Midbrain (tissue), 1 donor: ENCODE data around the gene GPHA2.
"Not testable (repeated sequence)": the region's sequence is repeated elsewhere in the genome, so short reads cannot be mapped to it uniquely, and the experiment has no call there.

Experiments
- DNase-seq: peaks from one replicate; lab custom pipeline; 2025; lab: John Stamatoyannopoulos, UW

GPHA2 gene, protein sequence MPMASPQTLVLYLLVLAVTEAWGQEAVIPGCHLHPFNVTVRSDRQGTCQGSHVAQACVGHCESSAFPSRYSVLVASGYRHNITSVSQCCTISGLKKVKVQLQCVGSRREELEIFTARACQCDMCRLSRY

DNA sequence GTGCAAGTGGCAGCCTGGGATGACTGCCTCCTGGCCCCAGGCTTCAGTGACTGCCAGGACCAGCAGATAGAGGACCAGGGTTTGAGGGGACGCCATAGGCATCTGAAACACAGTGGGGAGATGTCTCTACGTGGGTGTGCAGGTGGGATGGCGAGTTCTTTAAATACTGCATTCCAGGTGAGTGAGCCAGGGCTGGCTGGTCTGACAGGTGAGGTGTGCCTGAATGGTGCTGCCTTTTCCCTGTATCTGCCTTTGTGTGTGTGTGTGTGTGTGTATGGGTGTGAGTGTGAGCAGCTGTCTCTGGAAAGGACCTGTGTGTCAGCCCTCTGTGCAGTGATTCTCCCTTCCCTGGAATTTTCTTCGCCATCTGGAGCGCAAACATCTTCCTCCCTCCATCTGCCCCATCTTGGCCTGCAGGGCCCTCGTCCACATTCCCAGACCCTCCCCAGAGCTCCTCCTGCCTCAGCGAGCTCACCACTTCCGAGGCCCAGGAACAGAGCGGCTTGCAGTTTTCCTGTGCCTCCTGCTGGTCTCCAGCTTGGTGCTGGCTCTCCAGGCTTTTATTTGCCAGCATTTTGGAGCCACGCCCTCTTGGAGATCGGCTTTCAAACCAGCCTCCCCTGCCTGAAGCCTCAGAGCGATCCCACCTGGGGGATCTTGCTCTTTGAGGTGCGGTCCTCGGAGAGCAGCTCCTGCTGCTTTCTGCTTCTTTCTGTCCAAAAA lies at the start of gene GPHA2:
GPHA2 (minus strand) TSS at position 535 of the 723 bp plus-strand sequence; CDS start at position 102, 433 bp downstream.
- DNase-seq: no peak

DNA sequence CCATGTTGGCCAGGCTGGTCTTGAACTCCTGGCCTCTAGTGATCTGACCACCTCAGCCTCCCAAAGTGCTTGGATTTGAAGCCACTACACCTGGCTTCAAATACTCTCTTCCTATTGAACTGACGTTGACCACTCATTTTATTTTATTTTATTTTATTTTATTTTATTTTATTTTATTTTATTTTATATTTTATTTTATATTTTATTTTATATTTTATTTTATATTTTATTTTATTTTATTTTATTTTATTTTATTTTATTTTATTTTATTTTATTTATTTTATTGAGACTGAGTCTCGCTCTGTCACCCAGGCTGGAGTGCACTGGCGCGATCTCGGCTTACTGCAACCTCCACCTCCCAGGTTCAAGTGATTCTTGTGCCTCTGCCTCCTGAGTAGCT lies 47.6 kb upstream of the GPHA2 start:
- not testable (repeated sequence) for DNase-seq

DNA sequence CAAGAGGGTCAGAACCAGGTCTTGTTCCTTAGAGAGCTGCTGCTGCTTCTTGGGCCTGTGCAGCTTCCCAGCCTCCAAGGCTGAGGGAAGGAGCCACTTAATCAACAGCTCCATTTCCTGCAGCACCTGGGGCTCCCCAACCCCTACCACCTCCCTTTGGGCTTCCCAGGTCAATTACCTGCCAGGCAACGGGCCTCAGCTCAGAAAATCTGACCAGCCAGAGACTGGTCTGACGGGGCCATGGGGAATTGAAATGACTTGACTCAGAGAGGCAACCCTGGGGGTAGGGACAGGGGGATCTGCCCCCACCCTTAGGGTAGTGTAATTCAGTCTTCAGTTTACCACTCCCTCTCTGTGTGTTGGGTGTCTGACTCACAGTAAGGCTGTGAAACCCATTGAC lies 41.0 kb upstream of the GPHA2 start:
- no peak for DNase-seq

DNA sequence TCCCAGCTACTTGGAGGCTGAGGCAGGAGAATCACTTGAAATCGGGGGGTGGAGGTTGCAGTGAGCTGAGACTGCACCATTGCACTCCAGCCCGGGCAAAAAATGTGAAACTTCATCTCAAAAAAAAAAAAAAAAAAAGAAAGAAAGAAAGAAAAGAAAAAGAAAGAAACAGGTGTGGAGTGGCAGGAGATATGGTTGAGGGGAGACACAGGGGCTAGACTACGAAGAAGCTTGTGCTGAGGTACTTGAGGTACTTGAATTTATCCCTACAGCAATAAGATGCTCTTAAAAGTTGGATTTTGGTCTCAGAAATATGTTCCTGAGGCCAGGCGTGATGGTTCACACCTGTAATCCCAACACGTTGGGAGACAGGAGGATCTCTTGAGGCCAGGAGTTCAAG lies 38.4 kb upstream of the GPHA2 start:
- DNase-seq: no peak

DNA sequence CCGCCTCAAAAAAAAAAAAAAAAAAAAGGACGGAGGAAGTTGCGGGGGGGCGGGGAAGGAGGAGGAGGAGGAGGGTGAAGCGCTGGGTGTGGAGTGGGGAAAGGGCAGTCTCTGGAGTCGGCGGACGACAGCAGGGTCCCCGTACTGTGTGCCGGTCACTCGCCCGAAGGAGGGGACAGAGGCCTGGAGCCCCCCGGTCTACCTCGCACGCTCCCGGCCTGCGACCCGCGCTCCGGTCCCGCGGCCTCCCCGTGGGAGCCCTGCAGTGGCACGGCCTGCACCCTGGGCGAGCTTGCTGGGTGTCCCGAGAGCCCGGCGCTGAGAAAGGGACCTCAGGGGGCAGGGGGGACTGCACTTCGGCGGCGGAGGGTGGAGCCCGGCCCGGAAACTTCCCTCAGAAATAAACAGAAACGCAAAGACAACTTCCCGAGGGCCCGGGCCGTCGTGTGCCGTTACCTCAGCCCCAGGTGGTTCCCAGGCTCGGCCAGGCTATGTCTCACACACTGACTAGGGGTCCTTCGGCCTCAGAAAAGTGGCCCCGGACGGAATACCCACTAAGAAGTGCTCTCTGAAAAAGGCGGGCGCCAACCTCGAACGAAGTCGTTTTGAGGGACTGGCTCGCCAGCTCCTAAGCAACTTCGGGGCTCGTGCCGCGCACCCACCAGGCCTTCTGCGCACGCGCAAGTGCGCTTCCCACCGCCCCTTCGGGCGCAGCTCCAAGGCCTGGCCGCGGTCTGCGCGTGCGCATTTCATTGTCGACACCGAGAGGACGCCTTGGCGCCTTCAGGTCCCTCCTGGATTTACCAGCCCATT lies 35.9 kb upstream of the GPHA2 start, which contains the start of gene MAJIN:
MAJIN (minus strand) TSS at position 688 of the 813 bp plus-strand sequence. CDS start 12,703 bp downstream, outside the sequence.
- DNase-seq: peak; percentile 64

DNA sequence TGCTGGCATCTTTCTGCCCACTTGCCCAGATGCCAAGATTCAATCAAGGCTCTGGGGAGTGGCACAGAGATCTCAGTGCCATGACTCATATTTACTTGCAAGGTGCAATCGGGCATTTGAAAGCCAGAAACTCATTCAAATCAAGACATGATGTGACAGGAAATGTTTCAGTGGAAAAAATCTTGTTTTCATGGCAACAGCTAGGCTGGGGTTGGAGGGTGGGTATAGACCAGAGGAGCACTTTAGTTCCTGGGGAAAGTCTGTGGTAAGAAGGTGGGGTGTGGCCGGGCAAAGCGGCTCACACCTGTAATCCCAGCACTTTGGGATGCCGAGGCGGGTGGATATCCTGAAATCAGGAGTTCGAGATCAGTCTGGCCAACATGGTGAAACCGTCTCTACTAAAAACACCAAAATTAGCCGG lies 35.0 kb upstream of the GPHA2 start:
- no peak for DNase-seq

DNA sequence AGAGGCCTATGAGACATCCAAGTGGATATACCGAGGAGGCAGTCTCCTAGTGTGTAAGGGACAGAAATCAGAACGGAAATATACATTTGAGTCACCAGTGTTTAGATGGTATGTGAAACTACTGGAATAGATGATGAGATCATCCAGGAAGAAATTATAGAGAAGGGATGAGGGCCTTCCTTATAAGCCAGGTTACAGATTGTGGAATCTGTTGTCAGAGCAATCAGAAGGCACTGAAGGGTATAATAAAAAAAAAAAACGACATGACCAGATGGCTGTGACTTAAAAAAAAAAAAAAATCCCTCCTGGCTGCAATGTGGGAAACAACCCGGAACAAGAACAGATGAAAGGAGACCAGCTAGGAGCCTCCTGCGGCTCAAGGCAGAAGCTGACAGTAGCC lies 33.5 kb upstream of the GPHA2 start:
- DNase-seq: no peak

DNA sequence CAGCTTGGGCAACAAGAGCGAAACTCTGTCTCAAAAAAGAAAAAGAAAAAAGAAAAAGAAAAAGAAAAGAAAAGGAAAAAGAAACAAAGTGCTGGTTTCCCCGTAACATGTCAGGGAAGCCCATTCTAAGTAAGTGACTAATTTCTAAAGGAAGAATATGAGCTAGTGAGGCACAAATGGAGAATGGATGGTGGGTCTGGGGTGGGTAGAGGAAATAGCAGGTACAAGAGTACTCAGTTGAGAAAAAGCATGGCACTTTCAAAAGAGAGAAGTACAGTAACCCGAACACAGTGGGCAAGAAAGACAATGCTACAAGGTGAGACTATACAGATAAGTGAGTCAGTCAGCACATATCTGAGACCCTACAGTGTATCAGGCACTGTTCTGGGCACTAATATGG lies 31.7 kb upstream of the GPHA2 start:
- no peak for DNase-seq

DNA sequence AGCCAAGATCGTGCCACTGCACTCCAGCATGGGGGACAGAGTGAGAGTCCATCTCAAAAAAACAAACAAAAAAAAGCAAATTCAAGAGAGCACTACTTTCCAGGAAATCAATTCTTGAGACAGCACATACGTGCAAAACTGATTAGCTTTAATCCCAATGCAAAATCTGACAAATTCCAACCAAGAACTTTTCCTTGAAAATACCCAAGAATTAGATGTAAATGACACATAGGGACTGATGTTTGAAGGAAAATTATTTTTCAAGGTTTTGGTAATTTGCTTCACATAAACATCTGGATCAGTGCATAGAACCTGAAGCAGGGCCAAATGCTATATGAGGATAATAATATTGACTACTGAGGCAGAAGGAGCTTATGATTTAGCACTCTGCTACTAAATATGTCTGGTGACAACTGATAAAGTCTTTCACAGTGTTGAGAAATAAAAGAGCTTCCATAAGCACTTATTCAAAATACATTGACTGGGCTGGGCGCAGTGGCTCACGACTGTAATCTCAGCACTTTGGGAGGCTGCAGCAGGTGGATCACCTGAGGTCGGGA lies 27.5 kb upstream of the GPHA2 start:
- no peak for DNase-seq

DNA sequence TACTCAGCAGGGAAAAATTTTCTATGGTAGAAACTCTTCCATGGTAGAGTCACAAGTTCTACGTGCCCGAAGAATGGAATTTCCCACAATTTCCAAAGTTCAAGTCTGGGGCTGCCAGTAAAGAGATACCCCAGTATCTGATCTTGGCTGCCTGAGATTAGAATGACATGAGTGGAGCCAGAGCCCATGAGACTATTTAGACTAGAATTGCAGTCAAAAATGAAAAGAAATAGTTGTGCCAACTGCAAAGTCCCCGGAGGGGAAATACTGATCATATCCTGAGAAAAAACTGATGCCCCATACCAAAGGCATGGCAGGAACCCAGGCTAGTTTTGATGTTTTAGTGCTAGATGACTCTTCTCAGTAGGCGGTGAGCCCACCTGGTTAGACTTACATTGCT lies 25.0 kb upstream of the GPHA2 start:
- no peak for DNase-seq

DNA sequence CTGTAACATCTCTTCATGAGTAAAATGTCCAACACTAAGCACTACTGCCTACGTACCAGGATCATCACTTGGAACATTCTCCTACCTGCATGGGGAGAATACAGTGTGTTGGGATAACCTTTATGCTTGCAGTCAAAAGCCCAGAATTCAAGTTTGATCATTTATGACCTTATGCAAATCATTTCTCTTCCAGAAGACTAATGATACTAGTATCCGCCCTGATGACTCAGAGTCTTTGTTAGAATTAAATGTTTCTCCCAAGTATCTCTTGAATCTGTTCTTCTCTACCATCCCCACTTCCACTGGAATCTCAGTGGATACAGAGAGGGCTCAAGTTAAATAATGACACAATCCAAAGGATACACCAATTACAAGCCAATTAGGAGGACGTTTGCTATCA lies 23.8 kb upstream of the GPHA2 start:
- no peak for DNase-seq

DNA sequence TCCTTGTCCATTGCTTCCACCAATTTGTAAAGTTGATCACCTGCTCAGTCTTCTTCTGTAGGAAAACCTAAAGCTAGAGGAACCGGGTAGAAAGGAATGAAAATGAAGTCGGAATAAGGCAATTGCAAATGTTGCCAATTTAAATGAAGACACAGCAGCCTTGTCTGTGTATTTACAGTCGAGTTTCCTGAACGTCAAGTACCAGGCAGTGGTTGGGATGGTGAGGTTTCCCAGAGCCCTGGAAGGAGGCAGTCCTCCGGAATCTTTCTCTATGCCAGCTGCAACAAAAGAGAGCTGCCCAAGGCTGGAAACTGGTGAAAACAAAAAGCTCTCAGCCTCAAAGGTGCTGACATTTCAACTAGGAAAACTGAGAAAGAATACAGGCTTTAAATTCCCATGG lies 18.5 kb upstream of the GPHA2 start:
- no peak for DNase-seq

DNA sequence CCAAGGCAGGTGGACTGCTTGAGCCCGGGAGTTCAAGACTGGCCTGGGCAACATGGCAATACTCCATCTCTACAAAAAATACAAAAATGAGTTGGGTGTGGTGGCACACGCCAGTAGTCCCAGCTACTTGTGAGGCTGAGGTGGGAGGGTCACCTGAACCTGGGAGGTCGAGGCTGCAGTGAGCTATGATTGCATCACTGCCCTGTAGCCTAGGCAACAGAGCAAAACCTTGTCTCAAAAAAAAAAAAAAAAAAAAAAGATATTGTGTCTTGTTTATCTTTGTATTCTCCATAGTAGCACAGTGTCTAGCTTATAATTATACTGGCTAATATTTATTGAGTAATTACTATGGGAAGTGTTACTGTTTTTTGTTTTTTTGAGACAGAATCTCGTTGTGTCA lies 15.8 kb upstream of the GPHA2 start:
- DNase-seq: no peak

DNA sequence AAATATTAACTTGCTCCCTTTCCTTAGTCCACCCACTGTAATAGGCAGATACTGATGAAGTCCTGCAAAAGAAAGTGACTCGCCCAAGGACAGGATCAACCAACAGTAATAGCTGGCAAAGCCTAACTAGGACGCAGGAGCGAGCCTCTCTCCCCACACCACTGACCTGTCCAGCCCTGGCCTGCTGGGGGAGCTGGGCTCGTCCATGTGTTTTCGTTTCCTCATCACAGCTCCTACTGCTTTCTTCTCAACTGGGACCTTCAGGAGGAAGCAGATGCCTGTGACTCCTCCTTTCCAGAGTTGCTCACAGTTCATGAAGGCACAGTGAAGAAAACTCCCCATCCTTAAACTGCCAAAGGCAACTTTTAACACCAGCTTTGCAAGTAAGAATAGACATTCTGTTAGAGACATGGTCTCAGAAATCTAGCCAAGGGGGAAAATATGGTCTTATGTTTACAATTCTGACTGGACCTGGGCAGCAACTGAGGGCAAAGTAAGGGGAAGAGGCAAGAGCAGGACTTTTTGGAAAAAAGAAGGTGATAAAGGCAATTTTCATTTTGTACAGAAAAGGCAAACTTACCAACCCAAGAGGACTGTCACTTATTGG lies 11.6 kb upstream of the GPHA2 start:
- DNase-seq: no peak

DNA sequence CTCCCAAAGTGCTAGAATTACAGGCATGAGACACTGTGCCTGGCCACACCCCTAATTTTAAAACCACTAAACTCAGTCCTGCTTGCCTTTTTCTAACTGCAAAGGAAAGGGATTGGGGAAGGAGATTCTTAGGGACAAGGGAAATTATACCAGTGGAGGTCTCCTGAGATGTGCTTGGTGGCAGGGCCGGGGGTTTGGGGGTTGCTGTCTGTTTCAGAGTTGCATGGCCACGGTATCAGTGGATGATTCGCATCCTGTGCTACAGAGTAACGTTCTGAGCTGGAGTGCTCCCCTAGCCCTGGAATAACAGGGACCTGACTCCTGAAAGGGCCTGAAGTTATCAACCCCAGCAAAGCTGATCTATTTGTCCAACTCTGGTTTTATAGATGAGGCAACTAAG lies 846 bp upstream of the GPHA2 start:
- DNase-seq: no peak

DNA sequence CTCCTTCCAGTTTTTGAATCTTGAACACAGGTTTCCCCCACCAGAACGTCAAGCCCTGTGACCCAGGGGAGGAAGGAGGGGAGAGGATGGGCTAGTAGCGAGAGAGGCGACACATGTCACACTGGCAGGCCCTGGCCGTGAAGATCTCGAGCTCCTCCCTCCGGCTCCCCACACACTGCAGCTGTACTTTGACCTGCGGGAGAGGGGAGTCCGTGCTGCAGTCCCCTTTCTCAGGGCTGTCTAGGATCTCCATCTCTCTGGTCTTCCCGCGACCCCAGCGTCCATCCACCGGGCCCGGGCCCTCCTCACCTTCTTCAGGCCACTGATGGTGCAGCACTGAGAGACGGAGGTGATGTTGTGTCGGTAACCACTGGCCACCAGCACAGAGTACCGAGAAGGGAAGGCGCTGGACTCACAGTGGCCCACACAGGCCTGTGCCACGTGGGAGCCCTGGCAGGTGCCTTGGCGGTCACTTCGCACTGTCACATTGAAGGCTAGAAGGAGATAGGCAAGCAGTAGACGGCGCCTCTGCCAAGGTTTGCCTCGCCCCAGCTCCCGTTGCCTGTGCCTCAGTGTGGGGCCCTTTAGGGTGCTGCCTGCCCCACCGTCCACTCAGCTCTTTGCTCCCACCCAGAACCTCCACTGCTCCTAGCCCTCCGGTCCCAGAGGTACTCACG lies 873 bp downstream of the GPHA2 start:
- DNase-seq: no peak

DNA sequence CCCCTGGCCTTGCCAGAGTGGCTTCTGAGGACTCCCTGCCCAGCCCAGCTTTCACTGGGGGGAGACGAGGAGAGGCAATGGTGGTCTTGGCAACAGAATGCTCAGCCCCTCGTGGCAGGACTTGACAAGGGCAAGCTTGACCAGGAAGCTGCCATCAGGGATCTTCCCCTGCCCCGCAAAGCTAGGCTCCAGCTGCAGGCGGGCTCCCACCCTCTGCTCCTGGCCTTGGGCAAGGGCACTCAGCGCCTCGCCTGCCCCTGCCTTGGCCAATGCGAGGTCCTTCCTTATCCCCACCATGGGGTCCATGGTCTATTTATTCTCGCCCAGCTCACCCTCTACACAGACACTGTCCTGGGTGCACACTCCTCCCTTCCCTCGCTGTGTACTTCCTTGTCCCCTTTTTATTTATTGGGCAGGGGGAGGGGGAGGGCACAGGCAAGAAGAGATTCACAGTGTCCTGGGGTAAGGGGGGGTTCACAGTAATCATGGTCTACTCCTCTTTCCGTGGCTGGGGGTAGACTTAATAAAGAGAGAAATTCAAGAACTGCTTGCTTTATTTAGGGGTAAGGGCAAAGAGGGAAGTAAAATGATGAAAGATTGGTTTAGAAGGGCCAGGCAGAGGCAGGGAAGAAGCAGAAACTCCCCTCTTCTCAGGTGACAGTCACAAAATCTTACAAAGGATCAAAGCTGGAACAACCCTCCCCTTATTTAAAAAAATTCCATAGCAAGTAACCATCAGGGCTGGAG lies 1.6 kb downstream of the GPHA2 start:
- no peak for DNase-seq

DNA sequence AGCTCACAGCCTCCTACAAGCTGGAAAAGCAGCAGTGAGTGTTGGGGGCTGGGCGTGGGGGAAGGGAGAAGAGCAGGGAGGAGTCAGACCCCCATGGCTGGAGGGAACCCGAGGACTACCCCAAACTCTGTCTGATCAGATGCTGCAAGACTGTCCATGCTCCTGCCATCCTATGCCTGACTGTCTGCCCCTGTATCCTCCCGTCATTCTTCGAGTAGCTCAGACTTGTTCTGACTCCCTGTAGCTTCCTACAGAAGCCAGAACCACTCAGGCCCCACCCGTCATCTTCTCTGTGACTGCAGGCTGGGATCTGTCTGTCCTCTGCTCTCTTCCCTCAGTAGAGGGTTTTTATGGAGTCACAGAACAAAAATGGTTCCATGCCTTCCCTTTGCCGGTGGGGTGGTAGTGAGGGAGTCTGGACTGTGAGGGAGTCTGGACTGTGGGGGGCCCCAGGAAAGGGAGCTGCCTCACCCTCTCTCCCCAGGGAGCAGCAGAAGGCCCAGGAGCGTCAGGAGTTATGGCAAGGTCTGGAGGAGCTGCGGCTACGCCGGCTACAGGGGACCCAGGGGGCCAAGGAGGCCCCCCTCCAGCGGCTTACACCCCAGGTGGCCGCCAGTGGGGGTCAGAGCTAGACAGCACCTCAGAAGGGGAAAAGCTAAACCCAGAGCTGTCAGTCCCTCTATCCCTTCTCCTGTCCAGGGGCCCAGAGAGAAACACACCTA lies 2.3 kb downstream of the GPHA2 start:
- no peak for DNase-seq

DNA sequence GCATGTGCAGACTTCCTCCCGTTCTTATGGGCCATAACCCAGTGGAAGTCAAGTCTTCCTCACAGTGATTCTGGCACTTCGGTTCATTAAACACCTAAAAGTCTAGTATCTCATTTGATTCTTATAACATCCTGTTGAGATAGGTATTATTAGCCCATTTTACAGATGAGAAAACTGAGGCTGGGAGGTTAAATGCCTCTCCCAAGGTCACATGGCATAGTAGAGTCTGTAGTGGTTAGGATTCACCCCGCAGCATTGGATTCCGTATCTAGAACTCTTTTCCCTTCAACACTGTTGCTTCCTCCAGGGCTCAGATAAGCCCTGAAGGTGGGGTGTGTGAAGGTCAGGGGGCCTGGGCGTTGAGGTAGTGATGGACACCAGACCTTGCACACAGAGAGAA lies 3.4 kb downstream of the GPHA2 start:
- no peak for DNase-seq

DNA sequence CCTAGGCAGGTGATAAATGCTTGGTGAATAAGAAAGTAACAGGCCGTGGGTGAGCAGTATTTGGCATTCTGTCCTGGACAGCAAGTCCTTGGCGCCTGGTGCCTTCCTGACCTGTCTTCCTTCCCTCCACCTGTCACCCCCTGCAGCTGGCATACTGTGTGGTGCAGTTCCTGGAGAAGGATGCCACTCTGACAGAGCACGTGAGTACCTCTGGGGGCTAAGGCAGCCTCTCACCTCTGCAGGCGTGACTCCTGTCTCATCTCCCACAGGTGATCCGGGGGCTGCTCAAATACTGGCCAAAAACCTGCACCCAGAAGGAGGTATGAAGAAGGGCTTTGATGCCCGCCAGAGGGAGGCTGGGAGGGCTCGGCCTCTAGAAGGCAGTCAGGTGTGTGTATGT lies 4.4 kb downstream of the GPHA2 start:
- DNase-seq: no peak
